K562 (cell line): Measurements from ENCODE around the gene HSF2BP. TPM values are rescaled to one million over a fixed set of nuclear protein-coding genes. Genes with fewer than 3 reads are reported as not detected.

ENCODE experiments used
- FOXK2 ChIP-seq, 2 experiments: fragments of 450-650 bp; IDR thresholded peaks in 1 of 2; conservative IDR thresholded peaks in 1 of 2; 2 replicates each; pipeline ENCODE4 v1.6.1; 2016; ENCODE audit warnings: low read depth in 2 of 2, mild to moderate bottlenecking in 1 of 2
- FOXP4 ChIP-seq: sonication (generic); formaldehyde crosslinking; IDR thresholded peaks from 2 replicates; pipeline ENCODE4 v1.8.0; 2022; ENCODE audit warnings: mild to moderate bottlenecking, missing genetic modification reagents, borderline replicate concordance
- GTF2F1 ChIP-seq: IDR thresholded peaks from 2 replicates; pipeline ENCODE4 v1.6.1; 2011; ENCODE audit warnings: low read depth, low read length, improper control_type of control experiment
- LARP7 ChIP-seq: fragments of 450-650 bp; IDR thresholded peaks from 2 replicates; pipeline ENCODE4 v1.6.1; 2016
- MGA ChIP-seq: fragments of 450-650 bp; IDR thresholded peaks from 2 replicates; pipeline ENCODE4 v1.6.1; 2016; ENCODE audit warnings: mild to moderate bottlenecking, moderate library complexity
- MIER1 ChIP-seq: fragments of 450-650 bp; IDR thresholded peaks from 2 replicates; pipeline ENCODE4 v1.6.1; 2016; ENCODE audit warnings: antibody characterized with exemption, mild to moderate bottlenecking, low read depth
- NR2C1 ChIP-seq, 2 experiments: fragments of 450-650 bp; IDR thresholded peaks; 2 replicates each; pipeline ENCODE4 v1.6.1; 2017; ENCODE audit warnings: mild to moderate bottlenecking in 2 of 2, antibody characterized with exemption in 1 of 2, inconsistent platforms in 1 of 2, missing compliant biosample characterization in 1 of 2, missing genetic modification characterization in 1 of 2
- RBBP5 ChIP-seq: fragments of 200-600 bp; sonication (generic); IDR thresholded peaks from 2 replicates; pipeline ENCODE4 v1.6.1; 2012; ENCODE audit warnings: borderline replicate concordance, mild to moderate bottlenecking, low read length, control low read depth, inconsistent platforms; ENCODE audit not compliant: insufficient read depth, poor library complexity, severe bottlenecking
- SIN3A ChIP-seq, 2 experiments: fragments of 150-350 bp in 1 of 2; IDR thresholded peaks; 2 replicates each; pipeline ENCODE4 v1.6.1; 2011 to 2016; ENCODE audit warnings: borderline replicate concordance in 2 of 2, low read depth in 2 of 2, low read length in 2 of 2, mild to moderate bottlenecking in 2 of 2, moderate library complexity in 2 of 2; ENCODE audit not compliant: control insufficient read depth in 1 of 2
- SP1 ChIP-seq: sonication (generic); formaldehyde crosslinking; IDR thresholded peaks from 2 replicates; pipeline ENCODE4 v1.8.1; 2022; ENCODE audit warnings: mild to moderate bottlenecking, missing genetic modification reagents
- ZNF589 ChIP-seq: fragments of 200-800 bp; sonication (Bioruptor generic); IDR thresholded peaks from 2 replicates; pipeline ENCODE4 v1.6.1; 2016; ENCODE audit warnings: low read depth, missing genetic modification characterization, missing compliant biosample characterization
- polyA plus RNA-seq, 8 experiments: library from polyadenylated mRNA; depleted of rRNA in 4 of 8; stranded (reverse) in 5 of 8; unstranded in 3 of 8; fragments of >200 nt; fragmentation: Nextera tagmentation in 2 of 8; fragmentation: Illumina TruSeq in 1 of 8; extraction: Ambion mirVana in 2 of 8; extraction: Trizol in 1 of 8; gene quantifications; 2 replicates each; pipeline versions ENCODE4 v1.2.1 to v1.2.3, GENCODE V29; 2011 to 2014; ENCODE audit warnings: inconsistent platforms in 1 of 8, missing spikeins in 1 of 8
- total RNA-seq, 7 experiments: library from RNA; depleted of rRNA in 6 of 7; stranded (reverse); fragments of >200 nt in 6 of 7; fragmentation: Illumina TruSeq in 2 of 7; extraction: Trizol in 2 of 7; gene quantifications; 2 replicates each; pipeline versions ENCODE4 v1.2.1 to v1.2.3, GENCODE V29; 2011 to 2021; ENCODE audit warnings: low replicate concordance in 1 of 7

The HSF2BP gene
- total and polyA plus RNA-seq, 9 of the 15 experiments (the other 6 are each of a cell fraction or from before 2014, with no cell fraction given) = 0.04 to 0.57 (median 0.20) TPM; not detected in 2

GRCh38 chr21:43659136-43660000, at the start of gene HSF2BP, which contains the start of gene RRP1B (continued):
- TF ChIP-seq MIER1 (0 out of 2 replicates have a peak, but pooled peaks have one; percentile 21), GTF2F1 (0 out of 2 replicates have a peak, but pooled peaks have one; percentile 31), SIN3A (IDR thresholded peaks at IDR 0.05; ENCODE audit: borderline replicate concordance in 2 of 2, control insufficient read depth in 1 of 2, low read depth in 2 of 2, low read length in 2 of 2) (peak; percentile 87 to 97; a peak in 3 of 4 replicates), SP1 (CRISPR knock-in tag) (peak; percentile 80), FOXP4 (CRISPR knock-in tag) (peak; percentile 91), LARP7 (peak; percentile 51; the same call in 1 of the 2 replicates), NR2C1 (IDR thresholded peaks at IDR 0.05) (no peak), NR2C1 (tag; IDR thresholded peaks at IDR 0.05) (peak; percentile 59; the same call in 1 of the 2 replicates), ZNF589 (CRISPR knock-in tag) (peak; percentile 95), RBBP5 (peak; percentile 99), FOXK2 (conservative IDR thresholded peaks at IDR 0.05 in 1 of 2, IDR thresholded peaks at IDR 0.05 in 1 of 2; ENCODE audit: low read depth in 2 of 2) (0 out of 4 replicates have a peak, but pooled peaks of 1 of the 2 experiments have one; percentile 23), MGA (peak; percentile 100)
